GM18858 (cell line): ENCODE measurements around the gene SYNE4.
"Not testable (repeated sequence)": the region's sequence is repeated elsewhere in the genome, so short reads cannot be mapped to it uniquely, and the experiment has no call there.

Source experiments
- ATAC-seq: cut with Tn5 transposase; IDR thresholded peaks from one replicate; pipeline ENCODE4 v1.9.1; 2021; ENCODE audit not compliant: unreplicated experiment

SYNE4 gene

GRCh38 chr19:36008336-36008978 lies at the start of gene SYNE4:
Gene SYNE4 (minus strand): TSS chr19:36008813. CDS start chr19:36008681, 132 bp downstream.
- ATAC-seq, result no peak

DNA sequence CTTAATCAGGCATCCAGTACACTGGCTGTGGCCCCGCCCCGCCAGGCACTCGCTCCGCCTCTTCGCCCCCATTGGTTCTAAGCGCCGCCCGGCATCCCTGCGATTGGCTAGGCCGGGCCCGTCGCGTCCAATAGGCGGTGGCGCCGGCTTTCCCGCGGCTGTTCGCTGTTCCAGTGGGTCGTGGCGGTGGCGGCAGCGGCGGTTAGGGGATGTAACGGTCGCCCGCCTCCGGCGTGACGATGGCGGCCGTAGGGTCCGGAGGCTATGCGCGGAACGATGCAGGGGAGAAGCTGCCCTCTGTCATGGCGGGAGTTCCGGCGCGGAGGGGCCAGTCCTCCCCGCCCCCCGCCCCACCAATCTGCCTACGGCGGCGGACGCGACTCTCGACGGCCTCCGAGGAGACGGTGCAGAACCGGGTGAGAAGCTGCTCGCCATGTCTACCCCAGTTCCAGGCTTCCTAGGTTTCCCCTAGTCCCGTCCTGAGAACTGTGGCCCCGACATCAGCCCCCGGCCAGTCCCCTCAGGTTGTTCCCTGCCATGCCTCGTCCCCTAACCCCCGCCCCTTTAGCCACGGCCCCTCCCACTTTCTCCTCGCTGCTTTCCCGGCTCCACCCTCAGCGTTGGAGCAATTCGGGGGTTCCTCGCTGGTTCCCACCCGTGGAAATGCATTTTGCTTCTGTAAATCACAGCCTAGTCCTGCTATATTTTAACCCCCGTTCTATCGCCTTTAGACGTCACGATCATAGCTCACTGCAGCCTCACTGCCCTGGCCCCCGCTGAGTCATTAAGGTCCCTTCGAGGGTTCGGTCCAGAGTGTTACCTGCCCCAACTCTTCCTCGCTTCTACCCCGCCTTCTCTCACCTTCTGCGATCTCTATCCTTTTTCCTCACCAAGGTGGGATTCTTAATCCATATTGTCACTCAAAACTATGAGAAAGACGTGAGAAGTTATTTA lies 46.4 kb upstream of the SYNE4 start, which contains the start of gene WDR62:
Gene WDR62, plus strand, starts transcription at position 165 of the 954 bp plus-strand sequence. Its CDS starts 75 bp downstream, at position 240.
- ATAC-seq, result peak; percentile 44

GRCh38 chr19:36054119-36054732 lies 45.6 kb upstream of the SYNE4 start, which contains the start of gene THAP8:
Gene THAP8 (minus strand): TSS chr19:36054285. CDS start chr19:36054217, 68 bp downstream.
- ATAC-seq, result peak; percentile 78

DNA sequence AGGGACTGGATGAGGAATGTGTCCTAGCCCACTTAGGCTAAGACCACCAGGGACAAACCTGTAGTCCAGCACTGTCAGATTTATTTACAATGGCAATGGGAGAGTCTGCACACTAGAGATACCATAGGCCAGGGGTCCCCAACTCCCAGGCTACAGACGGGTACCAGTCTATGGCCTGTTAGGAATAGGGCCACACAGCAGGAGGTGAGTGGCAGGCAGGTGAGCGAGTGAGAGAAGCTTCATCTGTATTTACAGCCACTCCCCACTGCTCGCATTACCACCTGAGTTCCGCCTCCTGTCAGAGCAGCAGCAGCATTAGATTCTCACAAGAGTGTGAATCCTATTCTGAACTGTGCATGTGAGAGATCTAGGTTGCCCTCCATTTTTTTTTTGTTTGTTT lies 43.0 kb upstream of the SYNE4 start:
- ATAC-seq, result no peak

- ATAC-seq, result no peak
These were observed 42.6 kb upstream of the SYNE4 start for GRCh38 chr19:36051236-36051635.

DNA sequence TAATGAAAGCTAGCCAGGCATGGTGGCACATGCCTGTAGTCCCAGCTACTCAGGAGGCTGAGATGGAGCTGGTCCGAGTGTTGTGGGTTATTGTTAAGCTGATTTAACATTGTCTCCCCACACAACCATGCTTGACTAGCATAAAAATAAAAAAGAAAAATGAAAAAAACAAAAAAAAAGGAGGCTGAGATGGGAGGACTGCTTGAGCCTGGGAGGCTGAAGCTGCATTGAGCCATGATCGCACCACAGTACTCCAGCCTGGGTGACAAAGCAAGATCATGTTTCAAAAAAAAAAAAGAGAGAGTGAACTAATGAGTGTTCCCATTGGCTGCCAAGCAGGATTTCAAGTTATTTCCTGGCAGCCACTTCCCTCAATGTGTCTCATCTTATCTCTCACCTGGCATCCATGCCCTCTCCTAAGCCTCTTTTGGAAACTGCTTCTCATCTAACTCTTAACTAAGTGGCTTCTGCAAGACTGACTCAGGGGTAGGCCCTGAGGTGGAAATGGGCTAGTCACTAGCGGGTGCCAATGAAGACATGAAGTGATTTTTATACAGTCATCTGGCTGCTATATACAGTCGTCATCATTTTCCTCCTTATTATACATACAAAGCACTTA lies 40.6 kb upstream of the SYNE4 start:
- no peak for ATAC-seq

DNA sequence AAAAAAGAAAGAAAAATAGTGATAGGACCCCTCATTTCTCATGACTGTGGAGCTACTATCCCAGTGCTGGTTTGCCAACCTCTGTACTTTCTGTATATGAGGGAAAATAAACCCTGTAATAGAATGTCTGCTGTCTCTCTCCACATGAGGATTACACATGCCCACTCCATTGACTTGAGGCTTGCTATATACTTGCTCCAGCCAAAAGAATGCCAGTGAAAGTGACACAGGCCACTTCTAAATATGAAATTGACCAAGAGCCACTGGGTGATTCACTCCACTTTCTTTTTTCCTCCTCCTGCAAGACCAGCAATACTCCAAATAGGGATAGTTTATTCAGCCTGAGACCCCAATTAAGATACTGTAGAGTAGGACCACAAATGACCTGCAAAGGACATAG lies 39.2 kb upstream of the SYNE4 start:
- ATAC-seq, result no peak

GRCh38 chr19:36046443-36047050 lies 37.9 kb upstream of the SYNE4 start:
- ATAC-seq, result no peak

GRCh38 chr19:36043952-36044351 lies 35.3 kb upstream of the SYNE4 start:
- ATAC-seq, result no peak

GRCh38 chr19:36041831-36042230 lies 33.2 kb upstream of the SYNE4 start:
- ATAC-seq, result no peak

GRCh38 chr19:36041092-36041491 lies 32.5 kb upstream of the SYNE4 start:
- ATAC-seq, result not testable (repeated sequence)

DNA sequence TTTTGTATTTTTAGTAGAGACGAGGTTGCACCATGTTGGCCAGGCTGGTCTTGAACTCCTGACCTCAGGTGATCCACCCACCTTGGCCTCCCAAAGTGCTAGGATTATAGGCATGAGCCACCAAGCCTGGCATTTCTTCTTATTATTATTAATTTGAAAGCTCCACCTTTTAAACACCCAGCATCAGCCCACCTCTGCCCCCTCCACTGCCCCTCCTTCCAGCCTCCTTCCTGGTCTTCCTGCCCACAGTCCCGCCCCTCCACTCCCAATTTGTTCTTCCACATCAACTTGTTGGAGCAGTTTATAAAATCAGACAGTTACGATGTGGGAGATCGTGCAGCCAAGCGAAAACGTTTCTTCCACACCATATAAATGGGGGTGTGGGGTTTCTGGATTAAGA lies 31.9 kb upstream of the SYNE4 start:
- no peak for ATAC-seq

GRCh38 chr19:36032251-36033104 lies 23.9 kb upstream of the SYNE4 start, which contains the start of gene CLIP3:
Gene CLIP3 (minus strand): TSS chr19:36032873. CDS start chr19:36032357, 516 bp downstream.
- ATAC-seq, result no peak

GRCh38 chr19:36031308-36031707 lies 22.7 kb upstream of the SYNE4 start:
- no peak for ATAC-seq

DNA sequence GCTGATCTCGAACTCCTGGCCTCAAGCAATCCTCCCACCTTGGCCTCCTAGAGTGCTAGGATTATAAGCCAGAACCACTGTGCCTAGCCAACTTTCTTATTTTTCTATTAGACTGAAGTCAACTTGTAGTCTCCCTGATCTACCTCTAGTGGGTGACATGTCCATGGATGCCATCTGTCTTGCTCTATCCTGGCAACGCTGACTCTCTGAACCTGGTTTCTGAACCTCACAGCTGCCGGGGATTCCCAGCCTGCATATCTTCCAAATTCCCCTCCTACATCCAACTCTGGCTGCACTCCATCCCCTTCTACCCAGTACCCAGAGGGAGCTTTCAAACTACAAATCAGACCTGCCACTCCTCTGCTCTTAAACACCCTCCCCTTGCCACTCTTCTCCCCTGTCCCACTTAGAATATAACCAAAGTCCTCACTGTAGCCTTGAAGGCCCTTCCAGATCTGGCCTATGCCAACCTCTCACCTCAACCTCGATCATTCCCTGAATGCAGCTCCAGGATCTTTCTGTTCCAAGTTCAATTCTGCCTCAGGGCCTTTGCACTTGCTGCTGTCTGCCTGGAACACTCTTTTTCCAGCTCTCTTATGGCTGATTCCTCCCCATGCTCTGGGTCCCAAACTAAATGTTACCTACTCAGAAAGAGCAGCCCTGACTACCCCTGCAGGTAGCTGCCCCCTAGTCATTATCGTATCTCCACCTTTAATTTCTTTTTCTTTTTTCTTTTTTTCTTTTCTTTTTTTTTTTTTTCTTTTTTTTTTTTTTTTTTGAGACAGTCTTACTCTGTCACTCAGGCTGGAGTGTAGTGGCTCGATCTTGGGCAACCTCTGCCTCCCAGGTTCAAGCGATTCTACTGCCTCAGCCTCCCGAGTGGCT lies 21.9 kb upstream of the SYNE4 start:
- ATAC-seq, result no peak

- ATAC-seq, result no peak
These were observed 19.9 kb upstream of the SYNE4 start for GRCh38 chr19:36028313-36029041.

GRCh38 chr19:36027696-36028095 lies 19.1 kb upstream of the SYNE4 start:
- ATAC-seq, result no peak
